HG03439 (cell line): ENCODE measurements around the gene TMEM98.
"Not testable (repeated sequence)": the region's sequence is repeated elsewhere in the genome, so short reads cannot be mapped to it uniquely, and the experiment has no call there.

ENCODE experiments used
- ATAC-seq: cut with Tn5 transposase; IDR thresholded peaks from one replicate; pipeline ENCODE4 v1.9.1; 2021; ENCODE audit warnings: mild to moderate bottlenecking, moderate library complexity; ENCODE audit not compliant: unreplicated experiment

Gene TMEM98, protein sequence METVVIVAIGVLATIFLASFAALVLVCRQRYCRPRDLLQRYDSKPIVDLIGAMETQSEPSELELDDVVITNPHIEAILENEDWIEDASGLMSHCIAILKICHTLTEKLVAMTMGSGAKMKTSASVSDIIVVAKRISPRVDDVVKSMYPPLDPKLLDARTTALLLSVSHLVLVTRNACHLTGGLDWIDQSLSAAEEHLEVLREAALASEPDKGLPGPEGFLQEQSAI

DNA sequence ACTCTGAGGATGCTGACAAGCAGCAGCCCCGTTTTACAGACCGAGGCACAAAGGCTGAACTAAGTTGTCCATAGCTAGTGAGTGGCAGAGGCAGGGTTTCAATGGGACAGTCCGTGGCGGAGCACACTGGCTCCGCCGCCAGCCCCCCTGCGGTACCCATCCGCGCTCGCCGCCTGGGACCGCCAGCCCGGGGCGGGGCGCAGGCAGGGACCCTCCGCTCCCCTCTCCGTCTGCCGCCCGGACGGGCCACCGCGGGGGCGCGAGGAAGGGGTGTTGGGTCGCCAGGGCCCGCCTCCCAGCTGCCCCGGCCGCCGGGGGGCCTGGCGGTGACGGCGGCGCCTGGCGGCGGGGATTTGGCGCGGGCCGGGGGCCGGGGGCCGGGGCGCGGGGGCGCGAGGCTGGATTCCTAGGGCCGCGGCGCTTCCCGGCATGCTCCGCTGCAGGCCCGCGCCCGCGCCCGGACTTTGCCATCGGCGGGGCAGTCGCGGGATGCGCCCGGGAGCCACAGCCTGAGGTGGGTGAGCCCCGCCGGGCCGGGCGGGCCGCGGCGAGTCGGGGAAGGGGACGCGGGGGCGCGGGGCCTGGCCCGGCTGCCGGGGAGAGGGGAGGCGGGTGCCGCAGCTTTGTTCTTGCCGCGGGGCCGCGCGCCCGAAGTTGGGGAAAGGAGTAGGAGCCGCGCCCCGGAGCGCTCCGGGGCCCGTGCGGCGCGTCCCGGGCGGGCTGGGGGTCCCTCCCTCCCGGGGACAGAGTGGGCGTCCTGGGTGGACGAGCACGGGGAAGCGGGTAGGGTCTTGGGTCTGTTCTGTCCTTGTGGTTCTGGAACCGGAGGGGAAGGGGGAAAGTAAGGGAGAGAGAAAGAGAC, at the start of gene TMEM98:
TSS of gene TMEM98 (plus strand) at position 430 of the 862 bp plus-strand sequence. CDS start 3,376 bp downstream, outside the sequence.
- no peak for ATAC-seq

DNA sequence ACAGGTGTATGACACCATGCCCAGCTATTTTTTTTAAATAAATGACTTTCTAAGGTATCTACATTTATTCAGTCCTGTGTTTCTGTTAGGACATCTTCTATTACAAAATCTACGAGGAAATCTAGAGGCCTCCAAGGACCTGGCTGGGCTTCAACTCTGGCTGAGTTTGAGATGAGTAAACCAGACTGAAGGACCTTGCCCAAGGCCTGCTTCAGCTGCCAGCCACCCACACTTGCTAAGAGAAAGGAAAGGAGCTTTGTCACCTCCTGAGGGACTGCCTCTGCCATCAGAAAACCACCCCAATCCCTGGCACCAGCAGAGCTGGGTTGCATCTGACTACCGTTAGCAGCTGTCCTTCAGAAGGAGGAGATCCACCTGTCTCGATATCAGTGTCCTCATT, 49.7 kb upstream of the TMEM98 start:
- ATAC-seq = no peak

DNA sequence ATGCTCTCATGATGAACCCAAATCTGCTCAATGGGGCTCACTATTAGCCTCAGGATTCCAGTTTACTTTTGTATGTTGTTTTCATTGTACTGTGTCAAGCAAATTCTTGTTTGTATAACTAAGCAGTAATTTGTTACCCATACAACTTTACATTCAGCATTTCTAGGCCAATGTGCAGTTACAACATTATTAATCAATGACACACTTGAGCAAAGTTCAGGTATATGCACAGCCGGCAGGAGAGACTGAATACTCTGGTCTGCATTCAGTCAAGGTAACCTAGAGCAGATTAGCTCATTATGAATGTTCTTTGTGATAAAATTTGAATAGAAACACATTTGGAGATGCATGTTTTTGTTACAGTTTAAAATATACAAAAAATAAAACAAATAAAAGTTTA, 48.8 kb upstream of the TMEM98 start:
- ATAC-seq = no peak

DNA sequence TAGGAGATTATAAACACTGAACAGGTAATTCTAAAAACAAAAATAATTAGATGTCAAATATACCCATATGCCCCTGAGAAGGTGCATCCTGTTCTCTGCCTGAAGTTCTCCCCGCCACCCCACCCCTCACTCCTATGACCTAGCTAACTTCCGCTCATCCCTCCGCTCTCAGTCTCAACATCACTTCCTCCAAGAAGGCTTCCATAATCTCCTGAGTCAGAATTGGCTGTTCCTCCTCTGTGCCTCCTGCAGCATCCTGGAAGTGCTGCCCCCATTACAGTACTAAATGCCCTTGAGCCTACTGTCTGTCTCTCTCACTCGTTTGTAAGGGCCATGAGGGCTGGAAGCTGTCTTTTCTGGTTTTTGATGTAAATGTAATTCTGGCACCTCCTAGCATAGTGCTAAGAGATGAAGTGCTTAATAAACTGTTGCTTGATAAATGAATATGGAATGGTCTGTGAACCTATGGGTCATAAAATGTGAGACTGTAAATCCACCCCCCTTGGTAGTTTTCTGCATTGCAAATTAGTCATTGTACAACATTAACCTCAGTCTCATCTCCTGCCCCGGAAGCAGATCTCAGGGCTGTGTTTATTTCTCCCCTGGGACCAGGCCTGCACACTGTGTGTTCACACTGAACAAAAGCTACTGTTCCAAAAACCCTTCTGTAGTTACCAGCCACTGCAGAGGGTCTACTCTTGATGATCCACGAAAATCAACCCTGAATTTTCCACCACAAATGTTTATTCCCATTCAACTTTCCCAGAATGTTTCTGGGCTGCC, 47.1 kb upstream of the TMEM98 start:
- no peak for ATAC-seq

DNA sequence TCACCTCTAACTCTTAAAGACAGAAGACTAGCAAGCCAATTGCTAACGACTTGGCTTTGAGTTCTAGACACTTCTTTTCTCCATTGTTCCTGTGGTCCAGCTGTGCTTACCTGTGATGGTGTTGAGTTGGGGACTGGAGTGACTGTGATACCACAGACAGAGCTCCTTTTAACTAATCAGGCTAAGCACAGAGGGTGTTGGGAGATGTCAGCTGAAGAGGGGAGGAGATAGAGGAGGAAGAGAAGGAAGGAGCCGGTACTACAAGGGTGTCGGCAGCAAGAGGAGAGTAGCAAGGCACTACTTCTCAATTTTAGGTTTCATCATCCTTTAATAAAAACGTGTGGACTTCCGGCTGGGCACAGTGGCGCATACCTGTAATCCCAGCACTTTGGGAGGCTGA, 45.9 kb upstream of the TMEM98 start:
- no peak for ATAC-seq

DNA sequence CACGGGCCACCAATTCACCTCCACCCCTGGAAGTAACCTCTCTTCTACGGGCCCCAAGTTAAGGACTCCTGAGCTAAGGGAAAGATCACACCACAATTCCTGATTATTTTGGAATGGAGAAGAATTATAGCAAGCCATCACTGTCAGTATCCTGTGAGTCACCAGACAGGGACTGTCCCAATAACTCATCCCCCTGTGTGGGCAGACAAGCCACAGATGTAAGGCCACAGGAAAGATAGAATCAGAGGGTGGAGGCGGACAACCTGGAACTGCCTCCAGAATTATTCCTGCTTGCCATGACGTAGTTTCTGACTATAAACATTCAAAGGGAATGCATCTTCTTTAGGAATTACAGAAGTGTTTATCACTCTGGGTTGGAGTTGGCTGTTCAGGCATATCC, 45.2 kb upstream of the TMEM98 start:
- ATAC-seq = no peak

DNA sequence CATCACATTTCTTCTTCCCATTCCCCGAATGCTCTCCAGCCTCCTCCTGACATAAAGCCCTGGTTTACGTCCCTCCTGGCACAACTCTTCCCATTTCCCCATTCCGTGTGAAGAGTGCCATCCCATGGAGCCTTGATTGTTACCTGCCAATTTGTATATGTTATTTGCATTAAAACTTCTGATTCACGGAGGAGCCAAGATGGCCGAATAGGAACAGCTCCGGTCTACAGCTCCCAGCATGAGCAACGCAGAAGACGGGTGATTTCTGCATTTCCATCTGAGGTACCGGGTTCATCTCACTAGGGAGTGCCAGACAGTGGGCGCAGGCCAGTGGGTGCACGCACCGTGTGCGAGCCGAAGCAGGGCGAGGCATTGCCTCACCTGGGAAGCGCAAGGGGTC, 41.0 kb upstream of the TMEM98 start:
- ATAC-seq = not testable (repeated sequence)

DNA sequence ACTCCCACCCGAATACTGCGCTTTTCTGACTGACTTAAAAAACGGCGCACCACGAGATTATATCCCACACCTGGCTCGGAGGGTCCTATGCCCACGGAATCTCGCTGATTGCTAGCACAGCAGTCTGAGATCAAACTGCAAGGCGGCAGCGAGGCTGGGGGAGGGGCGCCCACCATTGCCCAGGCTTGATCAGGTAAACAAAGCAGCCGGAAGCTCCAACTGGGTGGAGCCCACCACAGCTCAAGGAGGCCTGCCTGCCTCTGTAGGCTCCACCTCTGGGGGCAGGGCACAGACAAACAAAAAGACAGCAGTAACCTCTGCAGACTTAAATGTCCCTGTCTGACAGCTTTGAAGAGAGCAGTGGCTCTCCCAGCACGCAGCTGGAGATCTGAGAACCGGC, 40.5 kb upstream of the TMEM98 start:
- not testable (repeated sequence) for ATAC-seq

DNA sequence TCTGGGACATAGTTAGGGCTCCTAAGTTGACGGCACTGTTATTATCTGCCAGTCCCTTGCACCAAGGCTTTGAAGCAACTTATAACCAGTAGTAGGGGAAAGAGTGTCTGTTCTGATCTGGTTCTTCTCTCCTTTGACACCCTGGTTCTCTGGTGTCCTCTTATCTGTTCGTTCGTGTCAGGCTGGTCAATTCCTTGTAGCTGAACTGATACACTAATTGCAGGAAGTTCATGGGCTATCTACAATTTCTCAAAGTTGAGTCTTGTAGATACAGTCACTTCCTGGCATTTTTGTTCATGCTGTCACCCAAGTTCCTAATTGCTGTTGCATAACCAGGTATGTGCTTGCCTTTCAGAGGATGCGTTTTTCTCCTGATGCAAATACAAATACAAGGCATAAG, 33.7 kb upstream of the TMEM98 start:
- no peak for ATAC-seq

DNA sequence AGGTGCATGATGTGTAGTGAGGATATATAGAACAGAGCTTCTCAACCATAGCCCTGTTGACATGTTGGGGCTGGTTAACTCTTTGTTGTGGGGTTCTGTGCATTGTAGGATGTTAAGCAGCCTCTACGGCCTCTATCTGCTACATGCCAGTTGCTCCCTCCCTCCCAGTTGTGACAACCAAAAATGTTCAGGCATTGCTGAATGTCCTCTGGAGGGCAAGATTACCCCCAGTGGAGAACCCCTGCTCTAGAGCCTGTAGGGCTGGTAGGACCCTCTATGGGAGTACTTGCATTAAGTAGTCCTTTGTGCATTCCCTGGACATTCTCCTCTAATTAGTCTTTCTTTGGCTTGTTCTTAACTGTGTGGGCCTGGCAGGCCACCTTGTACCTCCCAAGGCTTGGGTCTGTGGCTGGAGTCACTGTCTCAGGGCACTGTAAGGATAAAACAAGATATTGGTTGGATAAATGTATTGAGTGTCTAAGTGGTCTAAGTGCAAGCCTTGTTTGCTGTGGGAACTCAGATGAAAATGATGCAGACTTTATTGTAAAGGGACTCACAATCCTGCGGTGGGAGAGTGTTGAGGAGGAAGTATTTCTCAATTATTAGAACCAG, 31.2 kb upstream of the TMEM98 start:
- ATAC-seq = no peak

DNA sequence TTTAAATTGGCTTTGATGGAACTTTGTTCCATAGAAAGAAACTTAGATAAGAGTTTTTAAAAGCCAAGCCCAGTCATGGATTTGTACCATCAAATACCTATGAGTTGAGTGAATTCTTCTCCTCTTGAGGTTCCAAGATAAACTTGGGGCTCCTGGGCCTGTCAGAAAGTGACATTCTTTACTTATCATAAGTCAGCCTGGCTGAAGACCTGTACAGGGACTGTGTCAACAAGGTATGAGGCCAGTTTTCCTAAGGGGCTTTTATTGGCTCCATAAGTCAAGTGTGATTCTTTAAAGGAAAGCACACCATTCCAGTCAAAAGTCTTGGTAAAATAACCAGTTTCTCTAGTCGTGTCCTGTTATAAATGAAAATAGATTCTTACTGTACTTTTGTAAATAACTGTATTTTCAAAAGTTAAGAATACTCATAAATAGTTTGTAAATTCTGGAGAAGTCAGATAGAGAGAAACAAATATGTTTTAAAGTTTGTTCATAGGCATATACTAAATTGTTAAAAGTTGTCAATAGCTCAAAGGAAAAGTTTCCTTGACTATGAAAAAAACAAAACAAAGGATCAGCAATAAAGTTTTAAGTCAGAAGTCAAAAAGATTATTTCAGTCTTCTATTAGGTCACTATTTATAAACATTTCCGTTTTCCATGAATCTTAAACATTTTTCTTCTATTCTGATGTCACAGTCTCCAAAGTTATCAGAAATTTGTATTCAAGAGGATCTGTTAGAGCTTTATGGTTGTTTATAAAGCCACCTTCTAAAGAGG, 28.5 kb upstream of the TMEM98 start:
- no peak for ATAC-seq

DNA sequence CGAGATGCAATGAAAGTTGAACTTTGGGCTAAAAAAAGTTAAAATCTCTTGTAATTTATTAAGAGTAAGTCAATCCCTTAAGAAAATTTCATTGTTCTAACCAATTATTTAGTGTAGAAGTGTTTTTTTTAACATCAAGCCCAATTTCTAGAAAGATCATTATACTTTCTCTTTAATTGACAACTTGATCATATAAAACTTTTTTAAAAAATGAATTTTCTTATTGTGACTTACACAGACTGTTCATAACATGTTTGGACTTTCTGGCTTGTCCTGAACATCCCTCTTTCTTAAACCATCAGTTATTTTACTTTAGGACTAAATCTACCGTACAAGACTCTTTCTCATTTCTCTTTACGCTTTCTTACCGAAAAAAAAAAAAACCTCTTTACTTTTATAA, 26.2 kb upstream of the TMEM98 start:
- no peak for ATAC-seq

DNA sequence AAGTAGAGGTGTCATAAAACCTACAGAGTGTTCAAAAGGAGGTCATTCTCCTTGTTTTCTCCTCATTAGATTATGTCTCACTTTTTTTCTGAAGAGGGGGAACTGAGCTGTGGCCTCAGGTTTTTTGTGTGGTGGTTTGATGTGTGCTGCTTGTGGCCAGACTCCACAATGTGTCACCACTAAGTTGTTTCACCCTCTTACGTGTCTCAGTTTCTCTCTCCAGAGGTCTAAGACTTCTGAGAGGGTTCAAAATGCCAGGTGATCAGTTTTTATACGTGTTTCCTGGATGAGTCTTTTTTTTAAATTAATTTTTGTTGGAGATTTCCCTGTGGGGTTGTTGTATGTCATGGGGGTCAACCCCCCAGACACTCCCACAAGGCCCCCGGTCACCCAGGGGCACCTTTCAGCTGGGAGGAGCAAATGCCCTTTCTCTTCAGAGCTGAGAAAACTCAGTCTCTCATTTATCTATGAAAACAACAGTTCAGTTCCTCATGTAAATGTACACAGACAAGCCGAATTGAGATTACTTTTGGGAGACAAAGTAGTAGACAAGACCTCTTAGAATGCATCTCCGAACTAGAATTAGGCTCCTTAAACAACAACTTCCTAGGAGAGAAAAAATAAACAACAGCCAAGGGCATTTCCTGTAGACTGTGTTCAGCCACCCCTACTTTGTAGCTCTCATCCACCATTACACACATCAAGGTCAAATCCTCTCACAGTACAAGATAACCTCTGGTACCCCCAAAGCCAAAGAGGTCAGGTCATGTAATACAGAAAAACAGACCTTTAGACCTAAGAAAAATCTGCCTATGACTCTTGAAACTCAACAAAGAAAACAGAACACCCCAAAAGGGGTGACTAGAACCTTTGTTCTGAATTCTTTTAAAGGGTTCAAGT, 23.9 kb upstream of the TMEM98 start:
- ATAC-seq = no peak

DNA sequence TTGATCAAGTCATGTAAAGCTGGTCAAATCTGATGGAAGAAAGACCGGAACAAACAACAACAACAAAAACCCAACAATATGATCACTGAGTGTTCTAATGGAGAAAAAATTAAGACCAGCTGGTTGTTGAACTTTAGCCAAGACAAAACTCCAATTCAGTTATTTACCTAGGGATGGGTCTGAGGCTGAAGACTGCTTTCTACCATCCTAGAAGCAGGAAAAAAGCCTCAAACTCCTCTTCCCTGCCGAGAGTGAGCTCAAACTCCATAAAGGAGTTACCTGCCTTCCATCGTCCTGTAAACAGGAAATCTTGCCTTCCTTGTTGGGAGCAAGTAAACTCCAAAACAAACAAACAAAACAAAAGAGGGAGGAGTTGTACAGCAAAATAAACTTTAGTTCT, 23.1 kb upstream of the TMEM98 start:
- no peak for ATAC-seq

DNA sequence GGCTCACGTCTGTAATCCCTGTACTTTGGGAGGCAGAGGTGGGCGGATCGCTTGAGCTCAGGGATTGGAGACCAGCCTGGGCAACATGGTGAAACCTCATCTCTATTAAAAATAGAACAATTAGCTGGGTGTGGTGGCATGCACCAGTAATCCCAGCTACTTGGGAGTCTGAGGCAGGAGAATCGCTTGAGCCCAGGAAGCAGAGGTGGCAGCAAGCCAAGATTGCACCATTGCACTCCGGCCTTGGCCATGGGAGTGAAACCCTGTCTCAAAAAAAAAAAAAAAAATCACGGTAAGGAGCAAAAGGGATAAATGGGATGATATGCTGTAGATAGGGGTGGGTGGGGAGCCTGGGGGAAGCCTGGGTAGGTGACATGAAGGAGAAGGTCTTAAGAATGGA, 20.4 kb upstream of the TMEM98 start:
- ATAC-seq = no peak

DNA sequence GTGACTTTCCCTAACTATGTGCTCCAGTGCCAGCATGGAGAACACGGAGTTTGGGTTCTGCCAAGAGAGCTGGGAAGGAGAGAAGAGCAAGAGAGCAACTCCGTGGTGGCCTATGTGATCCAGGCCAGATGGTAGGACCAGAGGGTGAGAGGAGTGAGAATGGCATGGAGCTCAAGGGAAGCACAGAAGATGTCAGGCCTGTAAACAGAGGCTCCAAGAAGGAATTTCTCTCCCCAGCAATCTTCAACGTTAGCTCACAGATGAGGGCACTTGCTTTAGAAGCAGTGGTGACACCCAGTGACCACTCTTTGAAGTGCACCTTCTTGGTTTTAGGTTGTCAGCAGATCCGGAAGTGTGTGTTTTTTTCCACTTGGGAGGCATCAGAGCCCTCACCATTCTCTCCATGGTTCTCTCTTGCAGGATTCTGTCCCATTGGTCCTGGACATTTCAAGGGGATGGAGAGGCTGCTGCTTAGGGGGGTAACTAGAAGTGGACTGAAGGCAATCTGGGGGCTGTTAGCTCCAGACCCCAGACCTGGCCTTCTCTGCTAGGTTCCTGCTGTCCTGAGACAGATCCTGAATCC, 18.1 kb upstream of the TMEM98 start:
- no peak for ATAC-seq

DNA sequence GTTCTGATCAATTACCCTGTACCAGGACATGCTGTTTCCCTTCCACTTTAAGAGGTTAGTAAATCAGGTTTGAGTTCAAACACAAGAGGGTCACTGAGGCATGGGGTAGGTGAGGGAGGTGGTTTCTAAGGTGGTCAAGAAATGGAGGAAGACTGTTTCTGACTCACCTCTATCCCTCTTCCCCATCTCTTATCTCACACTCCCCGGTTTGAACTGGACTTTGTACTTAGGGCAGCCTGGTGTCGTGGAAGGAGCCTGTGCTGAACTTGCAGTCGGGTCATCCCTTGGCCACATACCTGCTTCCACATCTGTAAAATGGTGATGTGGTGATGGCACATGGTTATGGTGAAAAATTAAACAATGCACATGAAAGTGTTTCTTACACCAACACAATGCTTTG, 17.2 kb upstream of the TMEM98 start:
- no peak for ATAC-seq

DNA sequence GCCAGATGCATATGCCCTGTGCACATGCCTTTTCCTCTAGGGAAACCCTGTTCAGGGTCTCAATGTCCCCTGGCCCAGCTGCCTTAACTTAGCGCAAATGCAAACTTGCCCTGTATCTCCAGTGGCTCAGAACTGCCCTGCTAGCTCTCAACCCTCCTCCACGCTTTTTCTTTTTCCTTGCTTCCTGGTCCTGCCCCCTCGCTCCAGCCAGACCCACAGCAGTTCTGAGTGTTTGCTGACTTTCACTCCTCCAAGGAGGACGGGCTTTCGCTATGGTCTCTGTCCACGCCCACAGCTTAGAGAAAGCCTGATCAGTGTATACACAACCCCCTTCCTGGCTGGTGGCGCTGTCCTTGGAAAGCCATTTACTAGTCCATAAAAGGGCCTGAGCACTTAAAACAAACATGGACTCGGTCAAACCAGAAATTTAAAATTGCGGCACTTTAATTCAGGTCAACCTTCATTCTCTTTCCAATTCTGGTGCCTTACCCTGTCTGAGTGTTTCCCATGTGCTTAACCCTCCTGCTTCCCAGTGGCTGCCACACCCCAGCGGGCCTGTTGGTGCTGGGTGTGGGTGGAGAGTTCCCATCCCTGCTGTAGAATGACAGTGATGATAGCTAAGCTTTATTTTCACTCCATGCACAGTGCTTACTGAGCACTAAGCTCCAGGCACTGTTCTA, 15.6 kb upstream of the TMEM98 start:
- no peak for ATAC-seq

DNA sequence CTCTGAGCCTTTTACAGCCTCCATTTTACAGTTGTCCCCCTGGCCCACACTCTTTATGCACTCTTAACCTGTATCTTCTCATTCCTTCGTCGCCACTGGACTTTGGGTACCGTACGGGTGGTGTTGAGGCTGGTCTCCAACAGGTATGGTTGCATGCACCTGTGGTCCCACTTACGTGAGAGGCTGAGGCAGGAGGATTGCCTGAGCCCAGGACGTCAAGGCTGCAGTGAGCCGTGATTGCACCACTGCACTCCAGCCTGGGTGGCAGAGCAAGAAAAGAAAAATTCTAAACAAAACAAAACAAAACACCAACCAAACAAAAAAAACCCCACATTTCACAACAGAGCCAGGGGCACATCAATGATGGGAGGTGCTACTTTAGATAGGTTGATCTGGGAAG, 14.4 kb upstream of the TMEM98 start:
- ATAC-seq = no peak
